Right lobe of liver (tissue), 6 donors: ENCODE results near the gene ATIC. TPM values are rescaled to one million over a fixed set of nuclear protein-coding genes. Genes with fewer than 3 reads are reported as not detected.

Experiments
- ATAC-seq, 4 donors: fragments of 200-7000 bp; cut with Tn5 transposase; one replicate each; pipeline ENCODE4 v1.9.1; 2020; ENCODE audit warnings: mild to moderate bottlenecking in 4 of 4, moderate library complexity in 4 of 4
- DNase-seq, 3 donors: peaks; one replicate each; pipeline ENCODE4 v3.0.0-alpha.2; 2020
- H3K27ac ChIP-seq, 3 donors: fragments of 200-600 bp; one replicate each; pipeline ENCODE4 v1.8.0; 2022
- H3K27me3 ChIP-seq, 2 donors: fragments of 200-600 bp; one replicate each; pipeline ENCODE4 v1.8.0; 2022
- H3K36me3 ChIP-seq, 4 donors: fragments of 200-600 bp; sonication (generic) in 1 of 4; one replicate each; pipeline versions ENCODE4 v1.5.1 to v1.8.0; 2017 to 2022; ENCODE audit warnings: control low read depth in 1 of 4
- H3K4me1 ChIP-seq, 4 donors: fragments of 200-600 bp; sonication (generic) in 1 of 4; one replicate each; pipeline versions ENCODE4 v1.5.1 to v1.8.0; 2017 to 2022; ENCODE audit warnings: control low read depth in 1 of 4
- H3K4me3 ChIP-seq, 3 donors: fragments of 200-600 bp; one replicate each; pipeline ENCODE4 v1.8.0; 2022
- H3K9me3 ChIP-seq, 4 donors: fragments of 200-600 bp; sonication (generic) in 1 of 4; one replicate each; pipeline versions ENCODE4 v1.5.1 to v1.8.0; 2017 to 2022; ENCODE audit warnings: control low read depth in 1 of 4
- CTCF ChIP-seq, 4 donors: fragments of 200-600 bp in 3 of 4; fragments of 450-650 bp in 1 of 4; IDR thresholded peaks; one replicate each; pipeline versions ENCODE4 v1.5.1 to v1.8.0; 2016 to 2022; ENCODE audit warnings: antibody characterized with exemption in 4 of 4, mild to moderate bottlenecking in 2 of 4
- POLR2A ChIP-seq: fragments of 450-650 bp; IDR thresholded peaks from one replicate; pipeline ENCODE4 v1.6.1; 2017; ENCODE audit warnings: antibody characterized with exemption, mild to moderate bottlenecking
- WGBS: methylation state at CpG from one replicate; pipeline ENCODE4 v1.1.6; 2018; ENCODE audit warnings: low coverage, low lambda C conversion rate; ENCODE audit not compliant: insufficient coverage; ENCODE audit errors: missing lambda C conversion rate; 5-methylcytosine and 5-hydroxymethylcytosine counted together
- intact Hi-C, 2 donors: fragments of 100-400 bp; cut with DNase I; formaldehyde crosslinking; loops; one replicate each; pipeline versions ENCODE4 v1.11.2 to v1.14.1; 2022
- total RNA-seq, 6 experiments: library from RNA; depleted of rRNA in 2 of 6; stranded (reverse); fragments of >200 nt in 2 of 6; fragmentation: NEBNext Ultra II Directional in 3 of 6; extraction: Animal tissue kit (Norgen Biotek cat#: 25700) in 3 of 6; gene quantifications; one replicate each; pipeline versions ENCODE4 v1.1.0 to v1.2.4, GENCODE V29; 2016 to 2023
- donor health status: DM: no; HTN: yes; CAD: no.
- donor health status: DM: no; HTN: no; CAD: no.
- donor health status: DM: no; HTN: no; CAD: no.
- donor health status: DM: no; HTN: yes; CAD: no.
- donor health status: DM: no; HTN: yes; CAD: no.

The ATIC gene
- total RNA-seq, 6 experiments from 2014 or later, result 38.8 to 57.3 (median 43.0) TPM

DNA sequence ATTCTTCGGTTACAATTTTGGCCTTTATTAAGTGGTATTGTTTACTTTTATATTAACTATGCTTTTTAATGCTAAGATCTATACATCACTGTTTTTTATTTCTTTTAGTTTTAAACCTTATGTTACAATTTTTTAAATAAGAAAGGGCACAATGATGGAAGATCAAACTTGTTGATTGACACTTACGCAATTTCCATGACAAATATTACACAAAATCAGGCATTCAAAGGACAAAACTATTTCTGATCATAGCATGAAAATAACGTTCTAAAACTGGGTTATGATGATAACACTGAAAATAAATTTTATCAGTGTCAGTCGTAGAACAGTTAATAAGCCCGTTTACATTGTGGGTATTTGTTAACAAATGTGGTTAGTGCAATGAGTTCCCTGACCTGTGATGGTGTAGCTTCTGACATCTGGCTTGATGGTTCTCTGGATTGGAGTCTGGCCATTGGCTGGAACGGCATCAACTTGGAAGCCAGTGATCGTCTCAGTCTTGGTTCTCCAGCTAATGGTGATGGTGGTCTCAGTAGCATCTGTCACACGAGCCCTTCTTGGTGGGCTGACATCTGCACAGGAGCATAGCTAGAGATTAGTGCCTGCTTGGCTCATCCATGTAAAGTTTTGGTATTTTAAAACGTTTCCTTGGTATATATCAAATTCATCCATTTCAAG lies 64.4 kb downstream of the ATIC start:
- intact Hi-C loops, result no loop called here

DNA sequence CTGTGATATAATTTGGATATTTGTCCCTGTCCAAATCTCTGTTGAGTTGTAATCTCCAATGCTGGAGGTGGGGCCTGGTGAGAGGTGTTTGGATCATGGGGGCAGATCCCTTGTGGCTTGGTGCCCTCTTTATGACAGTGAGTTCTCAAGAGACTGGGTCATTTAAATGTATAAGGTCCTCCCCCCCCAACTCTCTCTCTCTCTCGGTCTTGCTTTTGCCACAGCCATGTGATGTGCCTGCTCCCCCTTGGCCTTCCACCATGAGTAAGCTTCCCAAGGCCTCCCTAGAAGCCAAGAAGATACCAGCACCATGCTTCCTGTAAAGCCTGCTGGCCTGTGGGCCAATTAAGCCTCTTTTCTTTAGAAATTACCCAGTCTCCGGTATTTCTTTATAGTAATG lies 65.4 kb downstream of the ATIC start:
- DNase-seq (no peak), ATAC-seq (peak in 3 of 4 donors; percentile 3 to 9 (median 5))
- no peak for TF ChIP-seq POLR2A
- TF ChIP-seq CTCF (IDR thresholded peaks at IDR 0.05), result no peak
- WGBS, result 86% methylated on average over 1 of the region's 2 CpGs
- Histone ChIP-seq H3K4me1 (no peaks in the 10 kb centered on the region), H3K9me3 (no peaks in the 10 kb centered on the region), H3K4me3 (no peak overlapping the region), H3K27me3 (no peaks in the 10 kb centered on the region), H3K27ac (no peak overlapping the region), H3K36me3 (peaks cover 29 to 100% (median 62%) of the 10 kb centered on the region in 4 donors)
- intact Hi-C loops, result no loop called here

More for the DNA sequence above, 64.4 kb downstream of the ATIC start:
- Histone ChIP-seq H3K27me3 (no peaks in the 10 kb centered on the region), H3K36me3 (peaks cover 30 to 100% (median 62%) of the 10 kb centered on the region in 4 donors), H3K4me1 (no peaks in the 10 kb centered on the region), H3K27ac (no peak overlapping the region), H3K4me3 (no peak overlapping the region), H3K9me3 (no peaks in the 10 kb centered on the region)
- peak in 1 of 4 donors; percentile 9 for ATAC-seq
- no peak for TF ChIP-seq POLR2A
- no peak for TF ChIP-seq CTCF (IDR thresholded peaks at IDR 0.05)
- DNase-seq, result no peak
- 56% methylated on average over 9 of the region's 9 CpGs for WGBS

GRCh38 chr2:215378045-215378444 lies 66.2 kb downstream of the ATIC start:
- ATAC-seq, result no peak
- H3K4me1 ChIP-seq, result no peaks in the 10 kb centered on the region
- H3K4me3 ChIP-seq, result no peak overlapping the region
- H3K27ac ChIP-seq, result no peak overlapping the region
- no peaks in the 10 kb centered on the region for H3K27me3 ChIP-seq
- intact Hi-C loops, result no loop called here
- no peak for TF ChIP-seq POLR2A
- no peak for TF ChIP-seq CTCF (IDR thresholded peaks at IDR 0.05)
- DNase-seq, result no peak
- H3K9me3 ChIP-seq, result no peaks in the 10 kb centered on the region
- peaks cover 28 to 100% (median 63%) of the 10 kb centered on the region in 4 donors for H3K36me3 ChIP-seq
- WGBS, result 91% methylated on average over 3 of the region's 3 CpGs

DNA sequence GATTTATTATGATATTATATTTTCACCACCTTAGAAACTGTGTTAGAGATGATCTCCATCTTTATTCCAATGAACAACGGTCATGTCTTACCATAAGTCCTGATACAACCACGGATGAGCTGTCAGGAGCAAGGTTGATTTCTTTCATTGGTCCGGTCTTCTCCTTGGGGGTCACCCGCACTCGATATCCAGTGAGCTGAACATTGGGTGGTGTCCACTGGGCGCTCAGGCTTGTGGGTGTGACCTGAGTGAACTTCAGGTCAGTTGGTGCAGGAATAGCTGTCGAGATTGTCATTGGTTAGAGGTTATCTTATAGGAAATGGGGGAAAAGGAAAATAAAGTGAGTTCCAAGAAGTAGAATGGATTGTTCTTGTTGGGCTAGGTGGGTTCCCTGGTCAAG lies 67.2 kb downstream of the ATIC start:
- intact Hi-C loops, result no loop called here
- WGBS, result 91% methylated on average over 7 of the region's 7 CpGs
- no peak for DNase-seq
- Histone ChIP-seq H3K4me1 (no peaks in the 10 kb centered on the region), H3K4me3 (no peak overlapping the region), H3K27ac (no peak overlapping the region), H3K27me3 (no peaks in the 10 kb centered on the region), H3K36me3 (peaks cover 32 to 100% (median 67%) of the 10 kb centered on the region in 4 donors), H3K9me3 (no peaks in the 10 kb centered on the region)
- no peak for TF ChIP-seq CTCF (IDR thresholded peaks at IDR 0.05)
- TF ChIP-seq POLR2A, result no peak
- ATAC-seq, result peak in 1 of 4 donors; percentile 5
